B cell (primary cell): ENCODE results near the gene TMA7. TPM values are rescaled to one million over a fixed set of nuclear protein-coding genes. Genes with fewer than 3 reads are reported as not detected.
A peak's percentile ranks its signal among the peaks of the same experiment; 100 is the strongest.

Source experiments
- ATAC-seq: fragments of 200-7000 bp; cut with Tn5 transposase; one replicate; pipeline ENCODE4 v1.10.0; 2021; ENCODE audit warnings: low read depth, mild to moderate bottlenecking, moderate number of reproducible peaks, moderate library complexity
- CTCF ChIA-PET: fragments of 350-600 bp; sonication (Branson Sonifier 250); formaldehyde crosslinking; loops from one replicate; lab custom pipeline; 2021; ENCODE audit warnings: antibody characterized with exemption, inconsistent platforms; lab: Charles Lee
- POLR2A ChIA-PET: fragments of 350-600 bp; sonication (Branson Sonifier 250); formaldehyde crosslinking; loops from one replicate; lab custom pipeline; 2021; ENCODE audit warnings: antibody characterized with exemption; lab: Charles Lee
- DNase-seq: peaks from one replicate; pipeline ENCODE4 v3.0.0; 2013
- H2AFZ ChIP-seq: 2 replicates; pipeline ENCODE4 v1.6.1; 2012; ENCODE audit warnings: mild to moderate bottlenecking, low read depth, low read length; ENCODE audit not compliant: insufficient read depth, poor library complexity, severe bottlenecking
- H3K27ac ChIP-seq, 2 donors: 1 replicate in 1 of 2; 2 replicates in 1 of 2; pipeline ENCODE4 v1.5.1; 2012 to 2013; ENCODE audit warnings: low read length in 2 of 2, mild to moderate bottlenecking in 2 of 2, moderate library complexity in 1 of 2
- H3K27me3 ChIP-seq, 4 experiments: fragments of 200-600 bp in 1 of 4; sonication (generic) in 1 of 4; replicated peaks in 1 of 4; 1 replicate in 2 of 4; 2 replicates in 2 of 4; pipeline versions ENCODE4 v1.6.1 to v1.7.0; 2013 to 2016; ENCODE audit warnings: low read length in 3 of 4, mild to moderate bottlenecking in 2 of 4, mixed read lengths in 1 of 4, moderate library complexity in 1 of 4; ENCODE audit not compliant: insufficient read depth in 4 of 4, control insufficient read depth in 3 of 4; ENCODE audit errors: control extremely low read depth in 1 of 4
- H3K36me3 ChIP-seq, 2 experiments: replicated peaks in 1 of 2; 1 replicate in 1 of 2; 2 replicates in 1 of 2; pipeline versions ENCODE4 v1.6.1 to v1.7.1; 2013; ENCODE audit warnings: low read length in 1 of 2; ENCODE audit not compliant: insufficient read depth in 2 of 2, control insufficient read depth in 1 of 2; ENCODE audit errors: control extremely low read depth in 1 of 2, extremely low read depth in 1 of 2
- H3K4me1 ChIP-seq, 2 donors: fragments of 200-600 bp in 1 of 2; sonication (generic) in 1 of 2; 1 replicate in 1 of 2; 2 replicates in 1 of 2; pipeline versions ENCODE4 v1.5.1 to v1.6.1; 2013 to 2017; ENCODE audit warnings: low read length in 2 of 2; ENCODE audit not compliant: control insufficient read depth in 2 of 2, insufficient read depth in 2 of 2
- H3K4me2 ChIP-seq: replicated peaks from 2 replicates; pipeline ENCODE3; 2012; ENCODE audit warnings: mild to moderate bottlenecking, low read depth, low read length; ENCODE audit not compliant: poor library complexity, severe bottlenecking
- H3K4me3 ChIP-seq, 5 experiments: fragments of 200-600 bp in 1 of 5; sonication (generic) in 1 of 5; 1 replicate in 3 of 5; 2 replicates in 2 of 5; pipeline versions ENCODE4 v1.5.1 to v1.7.0; 2011 to 2016; ENCODE audit warnings: low read length in 4 of 5, mild to moderate bottlenecking in 4 of 5, low read depth in 2 of 5, control low read depth in 1 of 5, moderate library complexity in 1 of 5; ENCODE audit not compliant: insufficient read depth in 1 of 5; ENCODE audit errors: control extremely low read depth in 1 of 5, extremely low read depth in 1 of 5
- H3K79me2 ChIP-seq: fragments of 200-600 bp; sonication (generic); one replicate; pipeline ENCODE4 v1.6.0; 2016; ENCODE audit warnings: low read length; ENCODE audit not compliant: control insufficient read depth, insufficient read depth
- H3K9ac ChIP-seq: fragments of 200-600 bp; sonication (generic); 2 replicates; pipeline ENCODE4 v1.6.1; 2017; ENCODE audit warnings: mild to moderate bottlenecking, low read length, moderate library complexity
- H3K9me3 ChIP-seq, 3 donors: one replicate each; pipeline versions ENCODE4 v1.6.1 to v1.7.1; 2013; ENCODE audit warnings: low read length in 2 of 3; ENCODE audit not compliant: control insufficient read depth in 2 of 3, insufficient read depth in 1 of 3; ENCODE audit errors: control extremely low read depth in 1 of 3
- H4K20me1 ChIP-seq: 2 replicates; pipeline ENCODE4 v1.6.0; 2012; ENCODE audit warnings: mild to moderate bottlenecking, low read length; ENCODE audit not compliant: insufficient read depth, control insufficient read depth, poor library complexity, severe bottlenecking
- H3K27ac Mint-ChIP-seq: one replicate; pipeline ENCODE4 v1.8.0; 2021; ENCODE audit warnings: mixed read lengths
- H3K27me3 Mint-ChIP-seq: one replicate; pipeline ENCODE4 v1.8.0; 2021; ENCODE audit warnings: mixed read lengths
- H3K4me1 Mint-ChIP-seq: one replicate; pipeline ENCODE4 v1.8.0; 2021; ENCODE audit warnings: mixed read lengths
- H3K4me3 Mint-ChIP-seq: one replicate; pipeline ENCODE4 v1.8.0; 2021; ENCODE audit warnings: mixed read lengths
- H3K9me3 Mint-ChIP-seq: one replicate; pipeline ENCODE4 v1.8.0; 2022; ENCODE audit warnings: mixed read lengths; ENCODE audit not compliant: insufficient read depth
- CTCF ChIP-seq: fragments of 200-600 bp; IDR thresholded peaks from one replicate; pipeline ENCODE4 v1.8.0; 2022; ENCODE audit warnings: antibody characterized with exemption, mild to moderate bottlenecking
- EZH2 ChIP-seq: IDR thresholded peaks from 2 replicates; pipeline ENCODE4 v1.6.1; 2012; ENCODE audit warnings: borderline replicate concordance, low read depth, mild to moderate bottlenecking, moderate library complexity, low read length; ENCODE audit not compliant: insufficient read depth, poor library complexity, severe bottlenecking
- WGBS: methylation state at CpG from one replicate; pipeline ENCODE4 v1.1.5; 2013; ENCODE audit warnings: missing lambda C conversion rate; ENCODE audit not compliant: insufficient coverage; 5-methylcytosine and 5-hydroxymethylcytosine counted together
- intact Hi-C: fragments of 100-400 bp; cut with micrococcal nuclease; formaldehyde crosslinking; loops from one replicate; pipeline ENCODE4 v1.10.0; 2022
- polyA plus RNA-seq: library from polyadenylated mRNA; depleted of rRNA; stranded (reverse); fragments of >200 nt; gene quantifications from 2 replicates; pipeline ENCODE4 v1.2.3, GENCODE V29; 2012
- total RNA-seq, 2 donors: library from RNA; stranded (reverse); fragments of 120-200 nt in 1 of 2; gene quantifications; 1 replicate in 1 of 2; 2 replicates in 1 of 2; pipeline versions ENCODE4 v1.2.3 to v1.2.4, GENCODE V29; 2013 to 2022

TMA7 gene
- total and polyA plus RNA-seq, 2 donors (not counting 1 experiment from before 2014, with no cell fraction given): 169 to 194 TPM

DNA sequence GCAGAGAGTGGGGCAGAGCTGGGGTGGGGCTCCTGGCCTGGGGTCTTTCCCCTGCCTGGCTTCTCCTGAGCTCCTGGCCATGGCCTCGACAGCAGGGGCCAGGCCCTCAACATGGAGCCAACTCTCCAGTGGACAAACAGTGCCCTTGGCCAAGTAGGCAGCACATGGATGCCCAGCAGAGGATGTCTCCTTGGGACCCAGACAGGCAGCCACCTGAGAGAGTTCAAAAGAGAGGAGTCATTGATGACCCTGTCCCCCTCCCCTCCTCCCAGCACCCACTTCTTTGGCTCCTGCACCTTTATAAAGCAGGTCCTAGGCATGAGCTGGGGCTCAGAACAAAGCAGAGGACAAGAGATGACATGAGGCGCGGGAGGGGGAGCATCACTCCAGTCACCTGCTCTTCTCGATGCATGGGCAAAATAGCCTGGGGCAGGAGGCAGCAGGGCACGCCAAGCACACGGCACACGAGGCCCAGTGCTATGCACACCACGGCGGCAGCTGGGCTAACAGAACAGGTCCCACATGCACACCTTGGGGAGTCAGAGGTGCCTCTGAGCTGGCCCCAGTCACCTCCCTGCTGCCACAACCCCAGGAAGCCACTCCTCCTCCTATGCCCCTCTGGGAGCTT lies 36.5 kb downstream of the TMA7 start:
- POLR2A ChIA-PET: interaction anchor here (0.5 to 1.4 kb wide), 5 partner anchors 10 to 423 kb away, joined by 3 to 6 read pairs (median 3); partner anchors contain the start of gene ATRIP
- peak; percentile 29 for DNase-seq
- TF ChIP-seq EZH2 (no peak), CTCF (no peak)
- no peak for ATAC-seq
- Histone ChIP-seq H2AFZ (peak overlapping the region; percentile 42), H3K4me1 (peaks cover 49 to 62% of the 10 kb centered on the region in 2 donors), H3K36me3 (peaks cover 0 to 2% of the 10 kb centered on the region in 2 experiments), H3K4me3 (peak overlapping the region in 1 of 5 experiments; percentile 7), H3K79me2 (peaks cover 64% of the 10 kb centered on the region), H3K9ac (peak overlapping the region; percentile 15), H4K20me1 (no peaks in the 10 kb centered on the region), H3K27ac (peak overlapping the region; percentile 42 to 85), H3K4me2 (peak overlapping the region; percentile 63), H3K27me3 (no peaks in the 10 kb centered on the region), H3K9me3 (no peaks in the 10 kb centered on the region)
- Mint-ChIP-seq H3K4me3 (peak overlapping the region; percentile 23), H3K9me3 (no peaks in the 10 kb centered on the region), H3K27ac (peak overlapping the region; percentile 99), H3K4me1 (peaks cover 56% of the 10 kb centered on the region), H3K27me3 (no peaks in the 10 kb centered on the region)
- CTCF ChIA-PET: interaction anchor here (0.5 to 17.7 kb wide), 6 partner anchors 8 to 342 kb away, joined by 3 to 240 read pairs (median 8); partner anchors contain the start of gene SHISA5
- WGBS: 43% methylated on average over 9 of the region's 9 CpGs
- intact Hi-C loops: no loop called here

- Mint-ChIP-seq H3K4me1 (peaks cover 51% of the 10 kb centered on the region), H3K9me3 (no peaks in the 10 kb centered on the region), H3K27me3 (no peaks in the 10 kb centered on the region), H3K27ac (peak overlapping the region; percentile 99), H3K4me3 (peak overlapping the region; percentile 86)
- DNase-seq (peak; percentile 29), ATAC-seq (no peak)
- no peaks in the 10 kb centered on the region for H3K27me3 ChIP-seq
- TF ChIP-seq CTCF (no peak), EZH2 (no peak)
- H3K27ac ChIP-seq: peak overlapping the region; percentile 85 to 89
- H3K4me3 ChIP-seq: peak overlapping the region in 3 of 5 experiments; percentile 43 to 52 (median 46)
- no peaks in the 10 kb centered on the region for H4K20me1 ChIP-seq
- ChIA-PET POLR2A (interaction anchor here (1.9 kb wide), 1 partner anchor 12 kb away, joined by 9 read pairs; a partner anchor contains a TSS), CTCF (interaction anchor here (3.0 to 17.7 kb wide), 3 partner anchors 11 to 42 kb away, joined by 12 to 240 read pairs (median 14); partner anchors contain the start of gene SHISA5)
- no peaks in the 10 kb centered on the region for H3K9me3 ChIP-seq
- 89% methylated on average over 7 of the region's 9 CpGs for WGBS
- H2AFZ ChIP-seq: peak overlapping the region; percentile 83
- peaks cover 44 to 52% of the 10 kb centered on the region in 2 donors for H3K4me1 ChIP-seq
- peak overlapping the region; percentile 46 for H3K9ac ChIP-seq
- H3K36me3 ChIP-seq: peaks cover 0 to 2% of the 10 kb centered on the region in 2 experiments
- H3K79me2 ChIP-seq: peaks cover 51% of the 10 kb centered on the region
- H3K4me2 ChIP-seq: peak overlapping the region; percentile 63
- intact Hi-C loops: no loop called here
These were observed 38.0 kb downstream of the TMA7 start for GRCh38 chr3:48477959-48478520.
